ENCODE data around the gene SMIM15.

The SMIM15 gene

DNA sequence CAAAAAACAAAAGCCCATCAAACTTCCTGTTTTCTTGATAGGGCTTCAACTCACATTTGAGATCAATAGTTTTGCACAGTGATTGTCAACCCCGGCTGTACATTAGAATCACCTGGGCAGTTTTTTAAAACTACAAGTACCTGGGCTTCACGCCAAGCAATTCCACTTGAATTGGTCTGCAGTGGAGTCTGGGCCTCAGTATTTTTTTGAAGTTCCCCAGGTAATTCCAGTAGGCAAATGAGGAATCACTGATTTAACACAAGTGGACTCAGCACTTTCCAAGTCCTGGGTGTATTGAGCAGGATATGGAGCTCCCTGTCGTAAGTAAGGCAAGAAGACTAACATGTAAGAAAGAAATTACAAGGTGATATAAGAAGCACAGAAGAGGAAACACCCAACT, 14.8 kb upstream of the SMIM15 start:
- H3K4me3 ChIP-seq (ENCODE audit: control insufficient read depth, low read depth, low read length): no peak overlapping the region
- DNase-seq (ENCODE audit: low read depth): no peak
- TF ChIP-seq, protein P1, sequence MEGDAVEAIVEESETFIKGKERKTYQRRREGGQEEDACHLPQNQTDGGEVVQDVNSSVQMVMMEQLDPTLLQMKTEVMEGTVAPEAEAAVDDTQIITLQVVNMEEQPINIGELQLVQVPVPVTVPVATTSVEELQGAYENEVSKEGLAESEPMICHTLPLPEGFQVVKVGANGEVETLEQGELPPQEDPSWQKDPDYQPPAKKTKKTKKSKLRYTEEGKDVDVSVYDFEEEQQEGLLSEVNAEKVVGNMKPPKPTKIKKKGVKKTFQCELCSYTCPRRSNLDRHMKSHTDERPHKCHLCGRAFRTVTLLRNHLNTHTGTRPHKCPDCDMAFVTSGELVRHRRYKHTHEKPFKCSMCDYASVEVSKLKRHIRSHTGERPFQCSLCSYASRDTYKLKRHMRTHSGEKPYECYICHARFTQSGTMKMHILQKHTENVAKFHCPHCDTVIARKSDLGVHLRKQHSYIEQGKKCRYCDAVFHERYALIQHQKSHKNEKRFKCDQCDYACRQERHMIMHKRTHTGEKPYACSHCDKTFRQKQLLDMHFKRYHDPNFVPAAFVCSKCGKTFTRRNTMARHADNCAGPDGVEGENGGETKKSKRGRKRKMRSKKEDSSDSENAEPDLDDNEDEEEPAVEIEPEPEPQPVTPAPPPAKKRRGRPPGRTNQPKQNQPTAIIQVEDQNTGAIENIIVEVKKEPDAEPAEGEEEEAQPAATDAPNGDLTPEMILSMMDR (conservative IDR thresholded peaks at IDR 0.05; ENCODE audit: control insufficient read depth, insufficient read depth, low read depth, low read length): no peak

DNA sequence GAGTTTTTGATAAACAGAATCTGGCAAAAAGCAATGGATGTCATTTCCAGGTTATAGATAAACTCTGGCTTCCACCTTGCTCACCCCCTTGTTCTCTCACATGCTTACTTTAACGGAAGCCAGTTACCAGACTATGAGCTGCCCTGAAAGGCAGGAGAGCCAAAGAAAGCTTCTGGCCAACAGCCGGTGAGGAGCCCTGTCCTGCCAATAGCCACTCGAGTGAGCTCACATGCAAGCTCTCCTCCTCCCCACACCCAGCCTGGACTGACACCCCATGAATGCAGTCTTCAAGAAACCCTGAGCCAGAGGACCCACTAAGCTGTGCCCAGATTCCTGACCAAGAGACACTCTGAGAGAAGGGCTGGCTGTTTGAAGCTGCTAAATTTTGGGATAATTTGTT, 14.4 kb upstream of the SMIM15 start:
- TF ChIP-seq, protein P1 (conservative IDR thresholded peaks at IDR 0.05; ENCODE audit: control insufficient read depth, insufficient read depth, low read depth, low read length): no peak
- DNase-seq (ENCODE audit: low read depth): no peak
- H3K4me3 ChIP-seq (ENCODE audit: control insufficient read depth, low read depth, low read length): no peak overlapping the region

DNA sequence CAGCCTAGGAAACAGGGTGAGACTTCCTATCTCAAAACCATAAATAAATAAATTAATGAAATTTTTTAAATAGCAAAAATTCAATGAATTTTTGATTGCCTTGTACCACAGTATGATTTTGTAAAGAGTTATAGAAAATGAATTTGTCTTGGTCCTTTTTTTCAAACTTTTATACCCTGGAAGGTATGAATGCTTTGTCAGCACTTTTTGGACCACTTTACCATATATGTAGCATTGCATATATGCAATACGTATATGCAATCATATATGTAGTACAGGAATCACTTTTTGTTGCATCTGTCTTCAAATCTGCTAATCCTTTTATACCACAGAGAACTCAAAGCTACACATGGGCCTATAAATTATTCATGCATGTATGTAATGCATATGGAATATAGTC, 9.2 kb upstream of the SMIM15 start:
- DNase-seq (ENCODE audit: low read depth): no peak
- TF ChIP-seq, protein P1 (conservative IDR thresholded peaks at IDR 0.05; ENCODE audit: control insufficient read depth, insufficient read depth, low read depth, low read length): no peak
- no peak overlapping the region for H3K4me3 ChIP-seq (ENCODE audit: control insufficient read depth, low read depth, low read length)

DNA sequence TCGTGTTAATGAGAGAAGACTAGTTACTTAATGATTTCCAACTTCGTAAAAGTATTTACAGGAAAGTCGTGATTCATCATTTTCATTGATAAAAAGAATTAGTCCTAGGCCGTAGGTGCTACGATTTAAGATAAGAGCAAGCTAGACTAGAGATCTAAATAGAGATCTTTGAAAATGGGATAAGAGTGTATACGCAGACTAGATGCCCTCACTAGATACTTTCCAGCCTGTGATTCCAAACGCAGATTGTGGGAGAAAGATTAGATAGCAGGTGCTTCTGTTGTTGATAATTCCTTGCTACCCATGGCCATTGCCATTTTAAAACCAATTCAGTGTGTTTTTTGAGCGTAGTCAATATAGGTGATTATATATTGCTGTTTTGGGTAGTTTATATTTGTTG, 6.7 kb upstream of the SMIM15 start:
- no peak overlapping the region for H3K4me3 ChIP-seq (ENCODE audit: control insufficient read depth, low read depth, low read length)
- no peak for DNase-seq (ENCODE audit: low read depth)
- TF ChIP-seq, protein P1 (conservative IDR thresholded peaks at IDR 0.05; ENCODE audit: control insufficient read depth, insufficient read depth, low read depth, low read length): no peak

DNA sequence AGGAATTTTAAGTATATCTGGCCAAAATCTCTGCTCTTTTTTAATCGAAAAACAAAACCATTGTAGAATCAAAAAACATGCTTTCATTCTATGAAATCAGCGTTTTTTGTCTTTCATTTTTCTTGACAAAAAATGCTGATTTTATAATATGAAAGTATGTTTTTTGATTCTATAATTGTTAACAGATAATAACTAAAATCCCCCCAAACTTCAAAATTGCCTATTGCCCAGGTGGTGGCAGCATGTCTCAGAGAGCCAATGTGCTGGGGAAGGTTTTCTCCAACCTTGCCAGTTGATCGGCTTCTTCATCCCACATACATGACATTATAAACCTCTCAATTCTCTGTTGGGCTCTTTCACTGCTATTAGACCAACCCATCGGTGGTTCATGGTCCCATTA, 5.1 kb upstream of the SMIM15 start:
- TF ChIP-seq, protein P1 (conservative IDR thresholded peaks at IDR 0.05; ENCODE audit: control insufficient read depth, insufficient read depth, low read depth, low read length): peak; percentile 47
- DNase-seq (ENCODE audit: low read depth): peak; percentile 67
- no peak overlapping the region for H3K4me3 ChIP-seq (ENCODE audit: control insufficient read depth, low read depth, low read length)

DNA sequence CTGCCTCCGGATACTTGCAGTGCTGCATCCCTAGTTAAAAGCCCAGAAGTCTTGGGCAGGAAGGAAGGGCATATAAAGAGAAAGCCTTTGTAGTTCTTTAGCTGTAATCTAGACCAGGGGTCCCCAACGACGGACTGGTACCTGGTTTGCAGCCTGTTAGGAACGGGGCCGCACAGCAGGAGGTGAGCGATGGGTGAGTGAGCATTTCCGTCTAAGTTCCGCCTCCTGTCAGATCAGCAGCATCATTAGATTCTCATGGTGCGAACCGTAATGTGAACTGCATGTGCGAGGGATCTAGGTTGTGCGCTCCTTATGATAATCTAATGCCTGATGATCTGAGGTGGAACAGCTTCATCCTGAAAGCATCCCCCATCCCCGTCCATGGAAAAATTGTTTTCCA, 1.6 kb upstream of the SMIM15 start:
- DNase-seq (ENCODE audit: low read depth): no peak
- no peak overlapping the region for H3K4me3 ChIP-seq (ENCODE audit: control insufficient read depth, low read depth, low read length)
- TF ChIP-seq, protein P1 (conservative IDR thresholded peaks at IDR 0.05; ENCODE audit: control insufficient read depth, insufficient read depth, low read depth, low read length): no peak

Measured in fibroblast of mammary gland (primary cell).